ENCODE measurements around the gene TRIM66.

The TRIM66 gene

DNA sequence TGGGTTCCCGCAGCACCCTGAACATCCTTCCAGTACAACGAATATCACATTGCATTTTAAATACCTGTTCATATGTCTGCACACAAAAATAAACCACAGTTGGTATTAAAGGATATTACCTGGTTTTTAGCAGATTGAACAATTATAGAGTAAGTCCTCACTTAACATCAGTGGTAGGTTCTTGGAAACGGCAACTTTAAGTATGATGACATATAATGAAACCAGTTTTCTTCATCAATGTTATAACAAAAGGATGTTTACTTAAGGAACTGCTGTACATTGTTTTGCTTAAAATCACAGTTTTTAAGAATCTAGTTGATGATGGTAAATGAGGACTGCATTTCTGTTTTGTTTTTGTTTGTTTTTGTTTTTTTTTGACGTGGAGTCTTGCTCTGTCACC lies 28.0 kb downstream of the TRIM66 start:
- no peak for DNase-seq

DNA sequence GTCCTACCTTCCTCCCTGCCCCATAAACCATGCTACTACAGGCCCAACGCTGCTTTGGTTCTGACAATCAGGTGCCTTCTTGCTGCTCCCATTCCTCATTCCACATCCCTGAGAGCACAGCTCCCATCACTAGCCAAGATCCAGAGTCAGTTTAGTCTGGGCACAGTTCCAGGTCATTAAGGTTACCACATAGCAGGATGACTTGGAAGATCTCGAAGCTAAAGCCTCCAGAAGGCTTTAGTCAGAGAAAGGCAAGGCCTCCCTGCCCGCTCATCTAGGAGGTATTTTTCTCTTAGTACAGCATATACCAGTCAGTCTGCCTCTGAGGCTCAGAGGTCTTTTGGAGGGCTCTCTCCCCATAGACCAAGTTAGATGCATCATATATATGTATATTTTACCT lies 30.3 kb downstream of the TRIM66 start:
- peak; percentile 98 for DNase-seq

DNA sequence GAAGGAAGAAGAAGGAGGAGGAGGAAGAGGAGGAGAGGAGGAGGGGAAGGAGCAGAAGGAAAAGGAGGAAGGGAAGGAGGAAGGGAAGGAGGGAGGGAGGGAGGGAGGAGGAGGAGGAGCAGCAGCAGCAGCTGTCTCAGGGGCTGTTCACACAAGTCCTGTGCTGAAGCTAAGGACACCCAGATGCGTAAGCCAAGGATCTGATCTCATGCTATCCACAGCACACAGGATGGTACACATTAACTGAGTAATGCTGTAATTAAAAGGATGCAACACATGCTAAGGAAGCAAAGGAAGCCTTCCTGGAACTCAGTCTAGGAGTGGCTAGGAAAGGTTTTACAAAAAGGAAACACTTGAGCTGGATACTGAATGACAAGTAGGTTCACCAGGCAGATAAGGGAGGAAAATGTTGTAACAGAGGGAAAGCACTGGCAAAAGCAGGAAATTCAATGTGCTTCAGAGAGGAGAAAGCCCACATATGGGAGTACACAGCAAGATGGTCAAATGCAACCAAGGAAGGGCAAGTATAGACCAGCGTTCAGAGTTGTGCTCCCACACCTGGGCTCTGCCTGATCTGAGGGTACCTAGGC lies 32.0 kb downstream of the TRIM66 start:
- DNase-seq, result peak; percentile 67

DNA sequence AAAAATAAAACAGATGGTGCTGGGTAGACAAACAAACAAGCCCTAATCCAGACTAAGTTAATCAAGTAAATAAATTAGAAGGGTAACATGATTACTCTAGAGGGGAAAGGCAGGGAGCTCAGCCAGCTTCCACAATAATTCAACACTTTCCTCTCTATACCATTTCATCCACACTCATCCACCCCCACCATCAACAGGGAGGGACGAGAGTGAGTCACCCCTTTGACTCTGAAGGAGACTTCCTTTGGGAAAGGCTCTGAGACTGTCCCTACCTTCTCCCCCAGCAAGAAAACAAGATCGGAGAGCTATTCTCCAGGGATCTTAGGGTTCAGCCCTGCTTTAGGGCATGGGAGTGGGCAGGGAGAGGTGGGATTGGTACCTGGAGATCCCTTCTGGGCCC lies 33.1 kb downstream of the TRIM66 start:
- DNase-seq, result peak; percentile 65

DNA sequence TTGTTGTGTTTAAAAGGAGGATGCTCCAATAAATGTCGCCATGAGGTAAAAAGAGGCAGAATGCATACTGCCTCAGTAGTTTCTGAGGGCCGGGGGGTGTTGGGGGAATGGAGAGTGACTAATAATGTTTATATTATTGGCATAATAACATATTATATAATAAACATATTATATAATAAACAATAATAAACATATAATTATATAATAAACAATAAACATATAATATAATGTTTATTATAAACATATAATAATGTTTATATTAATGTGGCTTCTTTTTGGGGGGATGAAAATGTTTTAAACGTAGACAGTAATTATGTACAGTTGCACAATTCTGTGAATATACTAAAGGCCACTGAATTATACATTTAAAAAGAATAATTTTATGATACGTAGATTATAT lies 35.6 kb downstream of the TRIM66 start:
- DNase-seq, result no peak

DNA sequence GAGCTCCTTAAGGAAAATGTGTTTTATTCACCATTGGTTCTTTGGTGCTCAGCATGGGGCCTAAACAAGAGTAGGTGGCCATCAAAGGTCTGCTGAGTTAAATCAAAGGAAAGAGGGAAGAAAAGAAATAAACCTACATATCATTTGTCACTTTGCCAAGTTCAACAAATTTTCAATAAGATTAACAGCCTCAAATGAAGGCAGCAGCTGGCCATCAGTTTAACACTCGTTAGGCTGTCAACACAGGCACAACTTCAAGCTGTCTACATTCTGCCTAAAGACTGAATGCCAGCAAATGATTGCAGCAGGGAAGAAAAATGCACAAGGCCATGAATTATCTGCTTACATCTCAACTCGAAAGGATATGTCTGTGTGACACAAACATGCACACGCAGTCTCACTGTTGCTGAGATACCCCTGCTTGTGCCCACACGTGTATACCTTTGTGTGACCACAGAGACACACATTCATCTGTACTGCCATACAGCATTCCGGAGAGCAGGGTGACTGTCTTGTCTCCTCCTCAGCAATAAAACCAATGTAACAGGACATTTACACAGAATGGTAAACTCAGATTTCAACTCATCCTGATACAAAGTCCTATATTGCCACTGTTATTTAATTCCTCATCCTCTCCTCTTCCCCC lies 40.1 kb downstream of the TRIM66 start:
- DNase-seq, result peak; percentile 42

DNA sequence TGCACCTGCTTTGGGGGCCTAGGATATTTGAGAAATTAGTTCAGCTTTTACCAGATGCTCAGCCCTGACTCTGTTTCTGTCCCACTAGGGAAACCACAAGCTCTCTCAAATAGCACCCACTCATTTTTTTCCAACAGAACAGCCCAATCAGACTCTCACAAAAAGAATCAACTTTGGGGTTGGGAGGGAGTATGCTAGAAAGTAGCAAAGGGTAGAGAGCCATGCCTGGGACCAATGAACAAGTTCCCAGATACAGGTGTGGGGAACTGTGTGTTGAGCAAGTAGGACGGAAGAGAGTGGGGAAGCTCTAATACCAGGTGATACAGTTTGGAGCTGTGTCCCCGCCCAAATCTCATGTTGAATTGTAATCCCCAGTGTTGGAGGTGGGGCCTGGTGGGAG lies 41.1 kb downstream of the TRIM66 start:
- no peak for DNase-seq

DNA sequence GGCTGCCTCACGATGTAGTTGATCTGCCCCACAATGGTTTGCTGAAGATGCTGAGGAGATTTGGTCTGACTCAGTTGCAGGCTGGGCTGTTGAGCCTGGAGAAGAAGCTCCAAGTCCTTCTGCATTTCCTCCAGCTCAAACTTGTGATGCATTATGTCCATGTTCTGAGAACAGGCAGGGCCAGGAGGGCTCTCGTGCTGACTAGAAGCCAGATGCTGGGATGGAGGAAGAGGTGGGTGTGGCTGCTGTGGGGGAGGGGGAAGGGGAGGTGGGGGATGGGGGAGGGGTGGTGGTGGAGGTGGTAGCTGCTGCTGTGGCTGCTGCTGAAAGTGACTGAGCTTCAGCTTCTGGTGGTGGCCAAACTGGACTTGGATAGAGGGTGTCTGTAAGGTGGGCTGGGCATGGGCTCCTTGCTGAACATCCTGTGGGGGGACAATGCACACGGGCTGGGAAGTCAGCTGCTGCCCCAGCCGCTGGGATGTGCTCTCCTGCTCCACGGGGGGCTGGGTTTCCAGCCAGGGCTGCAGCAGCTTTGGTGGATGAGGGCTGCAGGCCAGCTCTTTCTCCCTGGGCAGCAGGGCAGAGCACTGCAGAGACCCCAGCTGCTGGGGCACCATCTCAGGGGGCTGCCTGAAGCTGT lies 42.1 kb downstream of the TRIM66 start:
- no peak for DNase-seq

DNA sequence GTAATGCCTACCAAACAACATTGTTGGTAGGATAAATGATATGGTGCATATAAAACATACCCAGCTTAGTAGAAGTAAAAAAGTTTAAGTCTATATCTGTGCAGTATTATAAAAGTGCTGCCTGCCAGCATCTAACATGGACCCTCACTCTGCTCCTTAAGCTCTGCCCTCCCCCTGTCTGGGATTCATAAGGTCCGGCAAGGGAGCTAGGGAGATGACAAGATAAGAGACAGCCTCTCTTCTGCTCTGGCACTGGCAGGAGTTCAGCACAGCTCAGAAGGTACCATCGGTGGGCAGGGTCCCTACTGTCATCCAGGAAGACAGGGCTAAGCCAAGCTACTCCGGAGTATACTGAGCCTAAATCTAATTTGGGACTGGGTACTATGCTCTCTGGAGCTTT lies 42.8 kb downstream of the TRIM66 start:
- no peak for DNase-seq

DNA sequence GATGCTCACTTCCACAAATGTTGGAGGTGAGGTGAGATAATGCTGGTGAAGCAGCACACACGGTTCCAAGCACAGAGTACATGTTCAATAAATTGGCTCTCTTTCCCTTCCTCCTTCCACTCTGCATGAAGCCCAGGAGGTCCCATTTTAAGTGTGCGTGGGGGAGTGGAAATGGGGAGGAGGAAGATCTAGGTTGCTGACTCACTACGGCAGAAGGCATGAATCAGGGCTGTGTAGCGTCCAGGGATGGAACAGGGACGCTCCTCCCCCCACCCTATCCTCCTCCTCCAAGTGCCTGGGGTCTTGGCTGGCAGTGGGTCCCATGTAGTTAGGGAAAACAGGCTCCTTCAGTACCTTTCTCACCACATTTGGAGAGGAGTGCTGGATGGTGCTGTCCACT lies 44.2 kb downstream of the TRIM66 start:
- DNase-seq, result peak; percentile 55

DNA sequence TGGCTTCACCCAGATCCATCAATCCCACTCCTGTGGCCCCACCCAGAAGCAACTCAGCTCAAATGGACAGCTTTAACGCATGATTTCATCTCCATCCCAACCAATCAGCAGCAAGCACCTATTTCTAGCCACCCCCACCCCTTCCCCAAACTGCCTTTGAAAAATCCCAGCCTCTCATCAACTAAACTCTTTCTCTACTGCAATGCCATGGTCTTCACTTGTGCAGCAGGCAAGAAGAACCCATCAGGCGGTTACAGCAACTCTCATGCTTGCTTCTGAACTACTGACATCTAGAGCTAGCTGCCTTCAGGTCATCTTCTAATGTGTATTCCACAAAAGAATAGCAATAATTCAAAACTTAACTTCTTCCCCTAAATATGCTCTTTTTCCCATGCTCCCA lies 46.3 kb downstream of the TRIM66 start:
- DNase-seq, result no peak

DNA sequence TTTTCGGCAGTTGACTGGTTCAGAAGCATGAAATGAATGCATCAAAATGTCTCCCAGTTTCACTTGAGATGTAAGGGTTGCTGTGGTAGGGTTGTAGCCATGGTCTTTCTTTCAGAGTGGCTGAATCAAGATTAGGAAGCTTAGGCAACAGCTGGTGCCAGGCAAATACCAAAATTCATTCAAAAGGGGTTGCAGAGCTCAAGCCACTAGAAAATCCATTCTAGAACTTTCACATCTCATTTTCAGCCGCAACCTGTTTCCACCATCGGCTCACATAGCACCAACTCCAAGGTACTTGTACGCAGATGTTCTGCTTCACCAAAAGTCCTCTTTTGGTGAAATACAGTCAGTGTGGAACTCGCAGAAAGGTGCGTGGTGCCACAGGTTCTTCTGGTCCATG lies 48.0 kb downstream of the TRIM66 start:
- no peak for DNase-seq

DNA sequence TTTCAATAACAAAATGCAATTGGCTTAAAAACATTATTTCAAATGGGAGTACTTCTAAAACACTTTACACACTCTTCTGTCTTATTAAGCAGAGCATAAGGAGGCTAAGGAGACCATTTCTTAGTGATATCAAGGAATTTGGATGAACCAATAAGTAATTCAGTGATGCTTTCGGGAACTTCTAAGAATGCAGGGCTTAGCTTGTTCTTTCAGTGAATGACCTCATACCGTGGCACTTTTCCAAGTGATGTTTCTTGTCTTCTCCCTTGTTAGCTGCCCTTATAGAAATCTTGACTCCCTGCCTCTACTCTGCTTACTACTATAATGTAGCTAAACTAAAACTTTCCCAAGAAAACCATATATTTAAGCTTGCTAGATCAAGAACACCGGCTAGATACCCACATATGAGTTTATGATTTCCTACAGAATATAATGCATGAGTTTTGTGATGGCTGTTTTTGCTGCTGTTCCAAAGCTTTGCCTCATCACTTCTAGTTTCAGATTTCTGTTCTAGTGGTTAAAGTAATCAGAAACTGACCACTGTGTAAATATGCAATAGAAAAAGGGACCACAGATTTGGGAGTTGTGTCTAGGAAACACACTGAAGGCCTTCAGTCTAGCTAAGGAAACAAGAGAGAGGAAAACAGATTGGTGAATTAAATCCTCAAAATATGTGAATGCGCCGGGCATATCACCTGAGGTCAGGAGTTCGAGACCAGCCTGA lies 50.9 kb downstream of the TRIM66 start:
- DNase-seq, result peak; percentile 88

DNA sequence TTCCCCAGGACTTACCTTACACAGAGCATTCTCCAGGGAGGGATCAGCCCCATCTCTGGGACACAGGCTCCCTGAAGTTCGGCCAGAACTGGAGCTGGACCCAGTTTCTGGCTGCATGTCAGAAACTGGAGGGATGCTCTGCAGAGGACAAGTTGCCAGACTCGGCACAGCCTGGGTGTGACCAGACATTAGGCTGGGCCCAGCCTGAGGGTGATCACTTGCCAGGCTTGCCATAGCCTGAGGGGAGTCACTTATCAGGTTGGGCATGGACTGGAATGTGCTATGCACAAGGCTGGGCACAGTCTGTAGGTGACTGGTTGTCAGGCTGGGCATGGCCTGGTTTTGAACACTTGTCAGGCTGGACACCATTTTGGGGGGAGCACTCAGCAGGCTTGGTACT lies 57.8 kb downstream of the TRIM66 start:
- no peak for DNase-seq

DNA sequence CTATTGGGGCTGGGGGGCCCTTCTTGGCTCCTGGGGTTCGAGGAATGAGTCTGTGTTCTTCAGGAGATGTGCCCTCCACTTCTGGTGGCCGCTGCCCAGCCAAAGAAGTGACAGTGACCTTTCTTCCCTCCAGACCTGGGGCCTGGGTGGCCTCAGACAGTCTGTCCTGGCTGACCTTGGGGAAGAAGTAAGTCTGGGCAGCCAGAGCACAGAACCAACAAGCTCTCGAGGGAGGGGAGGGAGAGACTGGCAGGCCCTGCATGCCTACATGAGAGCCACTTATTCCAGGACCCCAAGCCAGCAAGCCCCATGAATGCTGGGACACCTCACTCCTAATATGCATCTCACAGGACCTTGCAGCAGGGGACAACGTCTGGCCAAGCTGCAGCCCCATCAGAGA lies 61.3 kb downstream of the TRIM66 start:
- no peak for DNase-seq

DNA sequence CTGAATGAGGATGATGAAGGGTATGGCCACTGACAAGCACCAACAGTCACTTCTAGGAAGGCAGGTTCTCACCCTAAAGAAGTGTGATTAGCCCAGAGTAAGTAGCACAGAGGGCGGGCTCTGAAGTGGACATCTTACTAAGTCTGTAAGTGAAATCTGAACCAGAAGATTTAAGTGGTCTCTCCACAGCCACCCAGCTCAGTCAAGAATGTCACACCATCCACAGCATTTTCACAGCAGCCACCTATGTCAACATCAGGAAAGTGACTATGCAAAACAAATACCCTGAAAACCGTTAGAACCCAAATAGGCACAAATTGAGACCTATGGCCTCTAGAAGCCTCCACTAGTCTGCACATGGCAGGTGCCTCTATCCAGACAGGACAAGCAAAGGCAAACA lies 65.4 kb downstream of the TRIM66 start:
- DNase-seq, result no peak

DNA sequence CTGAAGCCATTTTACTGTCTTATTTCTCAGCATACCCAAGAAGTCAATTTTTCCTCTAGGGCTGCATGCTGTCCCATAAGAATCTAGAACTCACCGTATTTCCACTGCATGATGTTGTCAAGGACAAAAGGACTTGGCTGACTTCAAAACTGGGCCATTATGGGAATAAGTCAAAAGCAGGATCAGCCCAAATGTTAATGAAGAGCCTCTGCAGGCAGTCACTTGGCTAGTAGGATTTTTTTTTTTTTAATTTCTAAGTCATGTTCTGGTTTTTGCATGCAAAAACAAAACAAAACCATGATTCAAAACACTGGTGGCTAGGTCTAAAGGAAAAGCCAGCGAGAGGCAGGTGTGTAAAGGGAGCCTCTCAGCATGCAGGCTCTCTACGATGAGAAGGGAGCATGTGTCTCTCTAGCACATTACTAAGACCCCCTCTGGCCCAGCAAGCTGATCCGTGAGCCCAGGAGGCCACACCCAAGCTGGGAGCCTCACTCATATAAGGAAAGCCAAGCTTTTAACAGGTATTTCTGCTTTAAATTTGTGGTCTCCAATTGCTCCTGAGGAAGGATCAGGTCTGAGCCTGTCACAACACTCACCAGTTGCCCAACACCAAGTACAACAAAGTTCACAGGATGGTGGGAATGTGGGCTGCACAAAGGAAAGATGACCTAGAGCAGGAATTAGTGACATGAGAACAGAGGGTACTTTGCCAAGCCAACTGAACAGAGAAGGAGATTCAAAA lies 67.0 kb downstream of the TRIM66 start:
- DNase-seq, result no peak

DNA sequence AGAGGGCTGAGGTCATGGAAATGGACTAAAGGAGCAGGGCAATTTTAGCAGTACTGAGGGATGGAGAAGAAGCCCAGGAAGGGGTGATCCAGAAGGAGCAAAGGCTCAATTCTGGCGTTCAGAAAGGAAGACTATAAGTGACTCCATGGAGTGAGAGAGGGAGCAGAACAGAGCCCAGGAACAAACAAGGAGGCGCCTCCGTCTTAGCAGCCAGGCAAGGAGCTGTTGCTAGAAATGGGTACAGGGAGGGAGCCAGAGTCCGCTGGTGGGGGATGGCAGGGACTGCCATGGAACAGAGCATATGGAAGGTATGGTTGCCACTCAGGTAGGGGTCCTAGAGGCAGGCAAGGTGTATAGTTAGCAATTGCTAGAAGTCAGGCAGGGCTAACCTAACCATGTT lies 68.0 kb downstream of the TRIM66 start:
- no peak for DNase-seq

DNA sequence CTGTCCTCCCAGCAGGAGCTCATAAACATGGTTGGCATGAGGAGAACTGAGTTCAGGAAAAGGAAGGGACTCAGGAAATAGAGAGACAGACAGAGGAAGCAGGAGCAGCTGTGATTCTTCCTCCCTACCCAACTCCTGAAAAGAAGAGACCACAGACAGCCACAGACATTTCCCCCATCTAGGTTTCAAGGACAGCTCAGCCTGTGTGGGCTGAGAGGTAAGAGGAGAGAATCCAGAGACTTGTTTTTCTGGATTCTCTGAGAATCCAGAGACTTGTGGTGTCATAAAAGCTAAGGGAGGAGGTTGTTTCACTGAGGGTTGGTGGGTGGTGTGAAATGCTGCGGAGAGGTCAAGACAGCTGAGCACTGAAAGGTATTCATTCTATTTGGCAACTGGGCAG lies 69.4 kb downstream of the TRIM66 start:
- peak; percentile 7 for DNase-seq

DNA sequence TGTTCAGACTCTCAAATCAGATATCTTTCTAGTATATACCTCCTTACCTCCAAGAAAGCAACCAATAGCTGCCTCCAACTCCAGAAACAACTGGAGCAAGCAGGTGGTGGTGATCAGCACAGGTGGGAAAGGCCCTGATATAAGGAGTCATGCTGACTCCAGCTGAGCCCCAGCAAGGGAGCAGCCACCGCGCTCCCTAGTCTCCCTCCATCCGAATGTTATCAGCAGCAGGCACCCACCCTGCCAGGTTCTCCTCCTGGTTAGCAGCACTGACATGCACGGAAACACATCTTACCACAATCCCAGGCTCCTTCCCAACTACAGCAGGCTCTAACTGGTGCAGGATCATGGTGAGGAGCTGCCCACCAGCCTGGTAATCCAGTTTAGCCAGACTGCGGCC lies 69.9 kb downstream of the TRIM66 start:
- DNase-seq, result no peak

DNA sequence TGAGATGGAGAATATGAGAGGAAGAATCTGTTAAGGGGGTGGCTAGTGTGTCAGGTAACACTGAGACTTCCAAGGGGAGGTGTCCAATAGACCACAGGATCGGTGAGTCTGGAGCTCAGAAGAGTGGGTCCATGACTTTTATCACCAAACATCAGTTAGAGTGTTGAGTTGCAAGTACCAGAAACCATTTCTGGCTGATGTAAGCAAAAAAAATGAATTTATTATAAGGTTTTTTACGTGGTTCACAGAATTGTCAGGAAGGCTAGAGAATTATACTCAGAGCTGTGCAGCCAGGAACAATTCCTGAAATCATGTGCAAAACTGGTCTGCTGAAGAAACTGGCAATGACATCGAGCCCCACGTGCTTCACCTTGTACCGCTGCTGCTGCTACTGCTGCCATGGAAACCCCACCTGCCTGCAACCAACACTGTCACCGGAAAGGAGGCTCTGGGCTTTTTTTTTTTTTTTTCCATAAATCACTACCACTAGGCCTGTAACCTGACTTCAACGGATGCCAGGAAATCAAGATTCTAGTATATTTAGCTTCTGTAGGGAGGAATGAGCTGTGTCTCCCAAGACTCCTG lies 71.8 kb downstream of the TRIM66 start:
- peak; percentile 43 for DNase-seq

DNA sequence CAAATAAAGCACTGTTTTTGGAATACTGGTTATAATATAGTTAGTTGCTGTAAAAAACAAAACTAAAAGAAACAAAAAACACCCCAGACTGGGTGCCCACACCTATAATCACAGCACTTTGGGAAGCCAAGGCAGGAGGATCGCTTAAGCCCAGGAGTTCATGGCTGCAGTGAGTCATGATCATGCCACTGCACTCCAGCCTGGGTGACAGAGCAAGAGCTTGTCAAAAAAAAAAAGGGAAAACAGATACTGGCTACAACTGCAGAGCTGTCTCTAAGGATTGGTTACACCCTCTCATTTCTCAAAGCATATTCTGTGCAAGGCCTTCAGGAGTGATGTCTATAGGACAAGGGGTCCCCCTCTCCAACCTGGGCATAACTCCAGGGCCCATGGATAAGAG lies 73.8 kb downstream of the TRIM66 start:
- DNase-seq, result peak; percentile 18

DNA sequence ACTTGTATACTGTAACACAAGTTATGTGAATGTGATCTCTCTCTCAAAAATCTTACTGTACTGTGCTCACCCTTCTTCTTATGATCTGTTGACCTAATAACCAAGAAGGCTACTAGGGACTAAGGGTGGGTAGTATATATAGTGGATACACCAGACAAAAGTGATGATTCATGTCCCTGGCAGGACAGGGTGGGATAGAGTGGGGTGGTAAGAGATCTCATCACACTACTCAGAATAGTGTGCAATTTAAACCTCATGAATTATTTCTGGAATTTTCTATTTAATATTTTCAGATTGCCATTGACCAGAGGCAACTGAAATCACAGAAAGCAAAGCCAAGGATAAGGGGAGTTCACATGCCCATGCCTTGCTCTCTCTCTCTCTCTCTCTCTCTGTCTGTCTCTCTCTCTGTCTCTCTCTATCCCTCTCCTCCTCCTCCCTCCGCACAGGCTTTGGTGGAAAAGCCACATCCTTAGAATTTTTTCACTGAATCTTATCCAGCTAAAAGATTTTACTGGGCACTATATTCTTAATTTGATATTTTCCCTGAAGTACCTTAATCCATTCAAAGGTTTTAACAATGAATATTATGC lies 76.4 kb downstream of the TRIM66 start:
- peak; percentile 32 for DNase-seq

Data from fibroblast of upper back skin (primary cell).